Stimulated activated CD4-positive, alpha-beta T cell treated with anti-CD3 and anti-CD28 coated beads, Interleukin-4, amount 100 ng/mL, for 1 hour (primary cell): Measurements from ENCODE around the gene CBX1.
"Not testable (repeated sequence)": the region's sequence is repeated elsewhere in the genome, so short reads cannot be mapped to it uniquely, and the experiment has no call there.

Source experiments
- DNase-seq: peaks from one replicate; pipeline ENCODE4 v3.0.0-alpha.2; 2020

The CBX1 gene

GRCh38 chr17:48071654-48072053 lies 29.6 kb downstream of the CBX1 start:
- DNase-seq = no peak

GRCh38 chr17:48070195-48070594 lies 31.1 kb downstream of the CBX1 start:
- no peak for DNase-seq

- DNase-seq = no peak
Measured at GRCh38 chr17:48068491-48068961, 32.8 kb downstream of the CBX1 start.

GRCh38 chr17:48067808-48068207 lies 33.5 kb downstream of the CBX1 start:
- not testable (repeated sequence) for DNase-seq

- no peak for DNase-seq
Measured at GRCh38 chr17:48067245-48067644, 34.0 kb downstream of the CBX1 start.

GRCh38 chr17:48066656-48067055 lies 34.6 kb downstream of the CBX1 start:
- no peak for DNase-seq

- DNase-seq = no peak
Measured at GRCh38 chr17:48066192-48066591, 35.1 kb downstream of the CBX1 start.

- DNase-seq = no peak
Measured at GRCh38 chr17:48064638-48065037, 36.6 kb downstream of the CBX1 start.

GRCh38 chr17:48062273-48062672 lies 39.0 kb downstream of the CBX1 start:
- DNase-seq = no peak

GRCh38 chr17:48060249-48060648 lies 41.0 kb downstream of the CBX1 start:
- DNase-seq = no peak

- DNase-seq = no peak
Measured at GRCh38 chr17:48059125-48059668, 42.1 kb downstream of the CBX1 start.

- DNase-seq = no peak
Measured at GRCh38 chr17:48058393-48059124, 42.7 kb downstream of the CBX1 start.

- DNase-seq = no peak
Measured at GRCh38 chr17:48057626-48058025, 43.7 kb downstream of the CBX1 start.

GRCh38 chr17:48056879-48057278 lies 44.4 kb downstream of the CBX1 start:
- no peak for DNase-seq

GRCh38 chr17:48056246-48056745 lies 45.0 kb downstream of the CBX1 start:
- DNase-seq = no peak

GRCh38 chr17:48055531-48056245 lies 45.6 kb downstream of the CBX1 start:
- DNase-seq = peak; percentile 25

GRCh38 chr17:48054238-48055185 lies 46.8 kb downstream of the CBX1 start:
- no peak for DNase-seq

- DNase-seq = no peak
Measured at GRCh38 chr17:48053758-48054237, 47.5 kb downstream of the CBX1 start.

GRCh38 chr17:48052956-48053757 lies 48.1 kb downstream of the CBX1 start:
- DNase-seq = no peak

GRCh38 chr17:48051706-48052486 lies 49.4 kb downstream of the CBX1 start:
- no peak for DNase-seq

- no peak for DNase-seq
Measured at GRCh38 chr17:48051283-48051682, 50.0 kb downstream of the CBX1 start.
